Activated B cell treated with CpG ODN at 0.5 μM for 24 hours (primary cell): Measurements from ENCODE around the gene CUEDC1. TPM values are rescaled to one million over a fixed set of nuclear protein-coding genes. Genes with fewer than 3 reads are reported as not detected.

Experiments
- ATAC-seq: fragments of 200-7000 bp; cut with Tn5 transposase; one replicate; pipeline ENCODE4 v1.10.0; 2021; ENCODE audit warnings: low read depth, mild to moderate bottlenecking, moderate library complexity
- CTCF ChIA-PET: fragments of 350-600 bp; sonication (Branson Sonifier 250); formaldehyde crosslinking; loops from one replicate; lab custom pipeline; 2021; ENCODE audit warnings: antibody characterized with exemption; lab: Charles Lee
- POLR2A ChIA-PET: fragments of 350-600 bp; sonication (Branson Sonifier 250); formaldehyde crosslinking; loops from one replicate; lab custom pipeline; 2021; ENCODE audit warnings: antibody characterized with exemption; lab: Charles Lee
- DNase-seq: peaks from one replicate; pipeline ENCODE4 v3.0.0; 2022
- H3K27ac Mint-ChIP-seq: one replicate; pipeline ENCODE4 v1.8.0; 2020; ENCODE audit warnings: mixed read lengths
- H3K27me3 Mint-ChIP-seq: one replicate; pipeline ENCODE4 v1.8.0; 2021; ENCODE audit warnings: mixed read lengths
- H3K36me3 Mint-ChIP-seq: one replicate; pipeline ENCODE4 v1.8.0; 2021; ENCODE audit warnings: low read depth, mixed read lengths
- H3K4me1 Mint-ChIP-seq: one replicate; pipeline ENCODE4 v1.8.0; 2021; ENCODE audit warnings: mixed read lengths
- H3K4me3 Mint-ChIP-seq: one replicate; pipeline ENCODE4 v1.8.0; 2020; ENCODE audit warnings: mild to moderate bottlenecking, mixed read lengths
- H3K9me3 Mint-ChIP-seq: one replicate; pipeline ENCODE4 v1.8.0; 2020; ENCODE audit warnings: mixed read lengths
- CTCF ChIP-seq: fragments of 200-600 bp; IDR thresholded peaks from one replicate; pipeline ENCODE4 v1.8.0; 2022; ENCODE audit warnings: antibody characterized with exemption, mild to moderate bottlenecking
- intact Hi-C: fragments of 100-400 bp; cut with micrococcal nuclease; formaldehyde crosslinking; loops from one replicate; pipeline ENCODE4 v1.15.1; 2024
- total RNA-seq: library from RNA; stranded (reverse); gene quantifications from 2 replicates; pipeline ENCODE4 v1.2.3, GENCODE V29; 2022

CUEDC1 gene
- total RNA-seq, 1 donor from 2014 or later, result not detected

GRCh38 chr17:57990037-57990436 is 34.8 kb upstream of the CUEDC1 start:
- ChIA-PET POLR2A (interaction anchor here (0.6 to 3.1 kb wide), 5 partner anchors 8 to 352 kb away, joined by 3 to 22 read pairs (median 8); partner anchors contain the start of gene SRSF1), CTCF (interaction anchor here (1.1 to 1.8 kb wide), 4 partner anchors 9 to 132 kb away, joined by 4 to 6 read pairs (median 4); no protein-coding TSS in a partner anchor)
- Mint-ChIP-seq H3K36me3 (peaks cover 13% of the 10 kb centered on the region), H3K27ac (no peak overlapping the region), H3K27me3 (no peaks in the 10 kb centered on the region), H3K4me3 (no peak overlapping the region), H3K9me3 (no peaks in the 10 kb centered on the region), H3K4me1 (peaks cover 52% of the 10 kb centered on the region)
- ATAC-seq, result no peak
- TF ChIP-seq CTCF, result no peak
- intact Hi-C loops, result no loop called here
- DNase-seq, result no peak

DNA sequence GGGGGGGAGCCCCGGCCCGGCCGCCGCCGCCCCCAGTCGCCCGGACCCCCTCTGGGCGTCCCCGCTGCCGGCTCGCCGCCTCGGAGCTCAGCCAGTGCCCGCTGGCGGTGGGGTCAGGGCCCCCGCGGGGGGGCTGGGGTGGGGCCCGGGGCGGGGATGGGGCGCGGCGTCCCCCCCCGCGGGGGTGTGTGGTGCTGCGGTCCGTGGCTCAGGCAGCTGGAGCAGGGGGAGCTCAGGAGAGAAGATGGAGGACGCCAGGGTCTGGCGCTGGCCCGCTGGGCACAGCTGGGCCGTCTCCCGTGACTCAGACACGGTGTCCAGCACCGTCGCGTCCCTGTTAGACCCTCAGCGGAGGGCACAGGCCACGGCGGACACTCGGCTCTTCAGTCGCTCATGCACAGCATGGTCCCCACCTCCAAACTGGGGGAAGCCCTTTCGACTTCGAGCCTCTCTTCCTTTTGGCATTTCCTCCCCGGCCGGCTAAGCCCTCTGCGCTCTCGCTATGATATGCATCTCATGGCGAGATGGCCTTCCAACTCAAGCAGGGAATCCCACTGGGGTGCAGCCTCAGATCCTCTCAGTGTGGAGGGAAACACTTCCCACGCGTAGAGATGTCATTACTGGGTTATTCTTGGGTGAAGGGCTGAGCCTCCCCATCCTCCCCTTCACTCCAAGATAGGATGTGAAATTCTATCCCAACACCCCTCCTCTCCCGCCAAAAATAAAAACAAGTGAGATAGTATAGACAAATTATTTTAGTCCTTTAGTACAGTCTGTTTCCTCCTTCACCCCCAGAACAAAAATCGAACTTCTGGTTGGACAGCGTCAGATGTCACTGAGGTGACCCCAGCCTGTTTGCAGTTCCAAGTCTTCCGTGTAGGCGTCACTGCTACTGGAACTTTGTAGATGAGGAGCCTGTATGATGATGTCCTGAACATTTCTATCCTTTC is 33.4 kb upstream of the CUEDC1 start:
- Mint-ChIP-seq H3K36me3 (peaks cover 22% of the 10 kb centered on the region), H3K27me3 (no peaks in the 10 kb centered on the region), H3K27ac (peak overlapping the region; percentile 93), H3K9me3 (no peaks in the 10 kb centered on the region), H3K4me1 (peaks cover 53% of the 10 kb centered on the region), H3K4me3 (peak overlapping the region; percentile 94)
- intact Hi-C loops, result loop anchor here (1.0 to 5.0 kb wide), 4 partner anchors 19 to 731 kb away; partner anchors contain the start of genes MRPS23, MSI2 and SRSF1
- POLR2A ChIA-PET, result interaction anchor here (0.6 to 3.1 kb wide), 13 partner anchors 10 to 437 kb away, joined by 3 to 22 read pairs (median 4); partner anchors contain the start of genes CUEDC1, MRPS23 and SRSF1
- CTCF ChIA-PET, result interaction anchor here (1.1 to 1.7 kb wide), 5 partner anchors 9 to 138 kb away, joined by 4 to 10 read pairs (median 4); partner anchors contain the start of gene MRPS23
- no peak for TF ChIP-seq CTCF
- ATAC-seq, result peak; percentile 81
- peak; percentile 82 for DNase-seq

GRCh38 chr17:57987581-57988300 is 32.5 kb upstream of the CUEDC1 start, which contains the start of gene VEZF1:
VEZF1 (minus strand) TSS chr17:57988254; CDS start chr17:57988111, 143 bp downstream.
- POLR2A ChIA-PET, result interaction anchor here (0.9 to 3.1 kb wide), 10 partner anchors 11 to 138 kb away, joined by 3 to 22 read pairs (median 5); partner anchors contain the start of genes CUEDC1, MRPS23 and SRSF1
- no peak for TF ChIP-seq CTCF
- H3K27ac Mint-ChIP-seq, result peak within 1 kb of the TSS; percentile 93

GRCh38 chr17:57986841-57987580 is 31.8 kb upstream of the CUEDC1 start:
- Mint-ChIP-seq H3K4me1 (peaks cover 55% of the 10 kb centered on the region), H3K4me3 (peak overlapping the region; percentile 91)
- POLR2A ChIA-PET, result interaction anchor here (0.5 to 1.5 kb wide), 4 partner anchors 20 to 118 kb away, joined by 4 to 10 read pairs (median 4); partner anchors contain the start of gene SRSF1

More at GRCh38 chr17:57987581-57988300, 32.5 kb upstream of the CUEDC1 start, which contains the start of gene VEZF1:
- CTCF ChIA-PET, result interaction anchor here (1.1 to 2.1 kb wide), 5 partner anchors 10 to 138 kb away, joined by 3 to 10 read pairs (median 4); partner anchors contain the start of genes MRPS23 and SRSF1
- Mint-ChIP-seq H3K27me3 (no peaks in the 10 kb centered on the region), H3K4me3 (peak within 1 kb of the TSS; percentile 94), H3K36me3 (peaks cover 28% of the 10 kb centered on the region), H3K9me3 (no peaks in the 10 kb centered on the region), H3K4me1 (peaks cover 54% of the 10 kb centered on the region)
- intact Hi-C loops, result loop anchor here (1.0 to 5.0 kb wide), 5 partner anchors 20 to 730 kb away; partner anchors contain the start of genes MRPS23, MSI2 and SRSF1
- DNase-seq, result no peak
- ATAC-seq, result peak; percentile 73

More at GRCh38 chr17:57986841-57987580, 31.8 kb upstream of the CUEDC1 start:
- Mint-ChIP-seq H3K9me3 (no peaks in the 10 kb centered on the region), H3K27me3 (no peaks in the 10 kb centered on the region), H3K36me3 (peaks cover 35% of the 10 kb centered on the region), H3K27ac (peak overlapping the region; percentile 80)
- CTCF ChIA-PET, result interaction anchor here (1.0 to 2.1 kb wide), 8 partner anchors 10 to 130 kb away, joined by 3 to 11 read pairs (median 6); partner anchors contain the start of gene SRSF1
- no peak for TF ChIP-seq CTCF
- peak; percentile 18 for DNase-seq
- intact Hi-C loops, result loop anchor here (2.0 to 5.0 kb wide), 3 partner anchors 30 to 730 kb away; partner anchors contain the start of gene MSI2
- ATAC-seq, result no peak
